Thyroid gland (tissue), 4 donors: ENCODE results near the gene PHB1.
"Not testable (repeated sequence)": the region's sequence is repeated elsewhere in the genome, so short reads cannot be mapped to it uniquely, and the experiment has no call there.

Source experiments
- CTCF ChIP-seq, 6 experiments: fragments of 200-600 bp in 3 of 6; fragments of 450-650 bp in 3 of 6; sonication (generic) in 3 of 6; IDR thresholded peaks; one replicate each; pipeline ENCODE4 v1.5.1; 2016 to 2019; ENCODE audit warnings: antibody characterized with exemption in 6 of 6, mild to moderate bottlenecking in 2 of 6, inconsistent platforms in 1 of 6, moderate library complexity in 1 of 6
- POLR2A ChIP-seq, 2 donors: fragments of 450-650 bp; IDR thresholded peaks; one replicate each; pipeline ENCODE4 v1.6.1; 2017; ENCODE audit warnings: antibody characterized with exemption in 2 of 2, mild to moderate bottlenecking in 2 of 2, moderate library complexity in 1 of 2

- not testable (repeated sequence) for TF ChIP-seq CTCF, POLR2A (IDR thresholded peaks at IDR 0.05)
Measured at GRCh38 chr17:49365126-49365525, 49.6 kb downstream of the PHB1 start.
